ENCODE results near the gene SAMSN1.

GRCh38 chr21:14497825-14498224 is 48.3 kb downstream of the SAMSN1 start:
- TF ChIP-seq POLR2A (IDR thresholded peaks at IDR 0.05) = no peak
- TF ChIP-seq CTCF (IDR thresholded peaks at IDR 0.05) = no peak

Measured in right lobe of liver (tissue), 4 donors.